Upper lobe of left lung (tissue), 6 donors: Measurements from ENCODE around the gene NFATC2. TPM values are rescaled to one million over a fixed set of nuclear protein-coding genes. Genes with fewer than 3 reads are reported as not detected.
"Not testable (repeated sequence)": the region's sequence is repeated elsewhere in the genome, so short reads cannot be mapped to it uniquely, and the experiment has no call there.

Experiments
- ATAC-seq, 2 donors: fragments of 200-7000 bp; cut with Tn5 transposase; one replicate each; pipeline ENCODE4 v1.9.1; 2022; ENCODE audit warnings: mild to moderate bottlenecking in 2 of 2, moderate library complexity in 2 of 2; ENCODE audit not compliant: low FRiP score in 2 of 2
- DNase-seq, 2 donors: peaks; one replicate each; pipeline ENCODE4 v3.0.0-alpha.2; 2019 to 2020
- H3K27ac ChIP-seq, 4 donors: fragments of 200-600 bp; sonication (generic); one replicate each; pipeline ENCODE4 v1.5.1; 2016 to 2019
- H3K27me3 ChIP-seq, 4 donors: fragments of 200-600 bp; sonication (generic); one replicate each; pipeline ENCODE4 v1.5.1; 2017 to 2019
- H3K36me3 ChIP-seq, 4 donors: fragments of 200-600 bp; sonication (generic); one replicate each; pipeline ENCODE4 v1.5.1; 2016 to 2019
- H3K4me1 ChIP-seq, 4 donors: fragments of 200-600 bp; sonication (generic); one replicate each; pipeline ENCODE4 v1.5.1; 2018 to 2019
- H3K4me3 ChIP-seq, 4 donors: fragments of 200-600 bp; sonication (generic); one replicate each; pipeline ENCODE4 v1.5.1; 2017 to 2019; ENCODE audit warnings: mild to moderate bottlenecking in 2 of 4, moderate library complexity in 1 of 4
- H3K9me3 ChIP-seq, 4 donors: fragments of 200-600 bp; sonication (generic); one replicate each; pipeline ENCODE4 v1.5.1; 2018 to 2019
- EP300 ChIP-seq, 4 donors: sonication (generic); formaldehyde crosslinking; IDR thresholded peaks; one replicate each; pipeline ENCODE4 v1.5.1; 2017; ENCODE audit warnings: antibody characterized with exemption in 4 of 4, control low read depth in 2 of 4
- POLR2A ChIP-seq, 4 donors: fragments of 450-650 bp; IDR thresholded peaks; one replicate each; pipeline ENCODE4 v1.5.1; 2016 to 2017; ENCODE audit warnings: antibody characterized with exemption in 4 of 4, mild to moderate bottlenecking in 2 of 4
- POLR2AphosphoS5 ChIP-seq, 2 donors: sonication (generic); formaldehyde crosslinking; IDR thresholded peaks; one replicate each; pipeline ENCODE4 v1.5.1; 2017; ENCODE audit warnings: antibody characterized with exemption in 2 of 2
- WGBS, 2 donors: methylation state at CpG; one replicate each; pipeline ENCODE4 v1.1.5; 2017 to 2018; 5-methylcytosine and 5-hydroxymethylcytosine counted together
- total RNA-seq, 6 donors: library from RNA; depleted of rRNA in 4 of 6; stranded (reverse); fragments of >200 nt in 4 of 6; gene quantifications; one replicate each; pipeline versions ENCODE4 v1.1.0 to v1.2.1, GENCODE V29; 2016 to 2021
- TF ChIP-seq, protein P1 (sequence below), 6 experiments: fragments of 450-650 bp in 4 of 6; fragments of 200-600 bp in 2 of 6; sonication (generic) in 2 of 6; IDR thresholded peaks; one replicate each; pipeline ENCODE4 v1.5.1; 2016 to 2019; ENCODE audit warnings: antibody characterized with exemption in 6 of 6
- donor health status: DM: no; HTN: no; CAD: no; lungs with moderate emphysema.
- donor health status: DM: no; HTN: yes; CAD: no; lungs with severe emphysema.

NFATC2 gene
- total RNA-seq, 6 donors from 2014 or later: 5.1 to 28.1 (median 7.6) TPM

DNA sequence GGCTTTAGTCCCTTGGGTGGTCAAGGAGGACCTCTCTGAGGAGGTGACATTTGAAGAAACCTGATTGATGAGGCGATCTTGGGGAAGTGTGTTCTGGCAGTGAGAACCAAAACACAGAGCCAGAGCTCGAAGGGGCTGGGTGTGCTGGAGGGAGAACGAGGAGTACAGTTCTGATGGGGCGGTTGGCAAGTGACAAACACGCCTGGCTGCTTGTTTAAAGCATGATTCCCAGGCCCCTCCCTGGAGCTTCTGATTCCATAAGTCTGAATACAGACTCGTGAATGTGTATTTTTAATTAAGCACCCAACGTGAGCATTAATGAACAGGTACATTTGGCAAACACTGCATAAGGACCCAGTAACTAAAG is 886 bp upstream of the NFATC2 start:
- Histone ChIP-seq H3K27ac (no peak overlapping the region), H3K4me3 (no peak overlapping the region), H3K36me3 (no peaks in the 10 kb centered on the region), H3K4me1 (peaks cover 19 to 28% (median 25%) of the 10 kb centered on the region in 4 donors), H3K27me3 (peaks cover 0 to 2% (median 0%) of the 10 kb centered on the region in 4 donors), H3K9me3 (no peaks in the 10 kb centered on the region)
- DNase-seq (no peak), ATAC-seq (no peak)
- WGBS, 2 donors: 56 to 57% methylated on average over 7 of the region's 7 CpGs
- TF ChIP-seq POLR2A (IDR thresholded peaks at IDR 0.05): no peak
- no peak for TF ChIP-seq POLR2AphosphoS5 (IDR thresholded peaks at IDR 0.05)
- TF ChIP-seq EP300 (IDR thresholded peaks at IDR 0.05): no peak
- TF ChIP-seq, protein P1, sequence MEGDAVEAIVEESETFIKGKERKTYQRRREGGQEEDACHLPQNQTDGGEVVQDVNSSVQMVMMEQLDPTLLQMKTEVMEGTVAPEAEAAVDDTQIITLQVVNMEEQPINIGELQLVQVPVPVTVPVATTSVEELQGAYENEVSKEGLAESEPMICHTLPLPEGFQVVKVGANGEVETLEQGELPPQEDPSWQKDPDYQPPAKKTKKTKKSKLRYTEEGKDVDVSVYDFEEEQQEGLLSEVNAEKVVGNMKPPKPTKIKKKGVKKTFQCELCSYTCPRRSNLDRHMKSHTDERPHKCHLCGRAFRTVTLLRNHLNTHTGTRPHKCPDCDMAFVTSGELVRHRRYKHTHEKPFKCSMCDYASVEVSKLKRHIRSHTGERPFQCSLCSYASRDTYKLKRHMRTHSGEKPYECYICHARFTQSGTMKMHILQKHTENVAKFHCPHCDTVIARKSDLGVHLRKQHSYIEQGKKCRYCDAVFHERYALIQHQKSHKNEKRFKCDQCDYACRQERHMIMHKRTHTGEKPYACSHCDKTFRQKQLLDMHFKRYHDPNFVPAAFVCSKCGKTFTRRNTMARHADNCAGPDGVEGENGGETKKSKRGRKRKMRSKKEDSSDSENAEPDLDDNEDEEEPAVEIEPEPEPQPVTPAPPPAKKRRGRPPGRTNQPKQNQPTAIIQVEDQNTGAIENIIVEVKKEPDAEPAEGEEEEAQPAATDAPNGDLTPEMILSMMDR (IDR thresholded peaks at IDR 0.05): no peak

DNA sequence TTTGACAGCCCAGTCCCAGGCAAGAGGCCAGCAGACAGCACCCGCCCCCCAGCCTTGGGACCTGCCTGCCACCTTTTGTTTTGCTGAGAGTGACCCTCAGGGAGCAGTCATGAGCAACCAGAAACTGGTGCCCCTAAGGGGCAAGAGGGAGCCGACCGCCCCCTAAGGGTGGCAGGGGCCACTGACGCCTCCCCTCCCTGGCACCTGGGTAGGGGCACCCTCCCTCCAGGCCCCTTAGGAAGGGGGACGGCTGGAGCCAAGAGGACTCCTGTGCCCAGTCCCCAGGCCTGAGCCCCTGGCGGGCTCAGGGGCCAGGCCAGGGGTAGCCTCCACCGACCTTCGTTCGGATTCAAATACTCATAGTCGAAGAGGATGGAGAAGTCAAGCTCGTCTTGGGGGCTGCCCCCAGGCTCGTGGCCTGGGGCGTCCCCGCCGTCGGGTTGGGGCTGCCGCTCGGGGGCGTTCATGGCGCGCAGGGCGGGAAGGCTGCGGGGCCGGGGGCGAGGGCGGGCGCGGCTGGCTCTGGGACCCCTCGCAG is 417 bp downstream of the NFATC2 start:
- peak; percentile 35 to 44 for ATAC-seq
- DNase-seq: peak in 1 of 2 donors; percentile 26
- no peaks in the 10 kb centered on the region for H3K9me3 ChIP-seq
- H3K27me3 ChIP-seq: peaks cover 0 to 2% (median 0%) of the 10 kb centered on the region in 4 donors
- 28 to 29% methylated on average over 3 to 4 of the region's 29 CpGs for WGBS, 2 donors
- peak overlapping the region; percentile 60 to 79 (median 66) for H3K27ac ChIP-seq
- peak overlapping the region; percentile 15 to 62 (median 58) for H3K4me3 ChIP-seq
- H3K4me1 ChIP-seq: peaks cover 19 to 28% (median 25%) of the 10 kb centered on the region in 4 donors
- H3K36me3 ChIP-seq: no peaks in the 10 kb centered on the region
- TF ChIP-seq EP300 (IDR thresholded peaks at IDR 0.05) (no peak), POLR2A (IDR thresholded peaks at IDR 0.05) (no peak), POLR2AphosphoS5 (IDR thresholded peaks at IDR 0.05) (no peak)
- TF ChIP-seq, protein P1 (IDR thresholded peaks at IDR 0.05): peak in 3 of 6 experiments; percentile 19 to 28 (median 24)

DNA sequence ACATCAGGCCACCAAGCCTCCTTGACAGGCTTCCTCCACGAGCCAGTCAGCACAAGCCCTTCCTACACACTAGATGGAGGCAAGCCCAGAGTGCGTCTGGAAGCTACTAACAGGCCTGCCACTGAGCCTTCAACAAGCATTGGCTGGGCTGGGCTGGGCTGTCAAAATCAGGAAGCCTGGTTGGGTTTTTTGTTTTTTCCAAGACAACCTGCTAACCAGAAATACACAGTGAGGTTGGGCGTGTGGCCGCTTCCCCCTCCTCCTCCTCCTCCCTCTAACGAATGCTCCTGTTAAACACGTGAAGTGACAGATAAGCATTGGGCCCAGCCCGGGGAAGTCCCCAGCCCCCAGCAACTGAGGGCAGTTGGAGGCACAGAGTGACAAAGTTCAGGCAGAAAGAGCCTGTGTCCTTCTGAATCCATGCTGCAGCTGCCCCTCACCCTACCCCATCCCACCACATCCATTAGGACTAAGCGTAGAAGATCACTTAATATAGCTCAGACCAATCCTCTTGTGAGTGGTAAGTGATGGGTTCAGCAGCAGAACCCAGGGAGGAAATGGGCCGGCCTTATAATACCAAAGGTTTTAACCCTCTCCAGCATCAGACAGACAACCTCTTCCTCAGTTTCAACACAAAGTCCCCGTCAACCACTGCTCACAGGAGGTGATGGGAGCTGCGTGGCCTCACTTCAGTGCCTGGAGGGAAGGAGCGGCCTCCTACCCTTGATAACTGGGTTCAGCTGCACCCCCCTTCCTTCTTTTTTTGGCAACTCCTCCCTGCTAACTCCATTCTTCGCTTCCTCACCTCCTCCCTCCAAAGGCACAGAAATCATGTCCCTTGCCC is 1.1 kb downstream of the NFATC2 start:
- H3K27ac ChIP-seq: peak overlapping the region; percentile 60 to 79 (median 66)
- 6 to 14% methylated on average over 13 of the region's 13 CpGs for WGBS, 2 donors
- TF ChIP-seq, protein P1 (IDR thresholded peaks at IDR 0.05): no peak
- TF ChIP-seq EP300 (IDR thresholded peaks at IDR 0.05) (no peak), POLR2A (IDR thresholded peaks at IDR 0.05) (no peak), POLR2AphosphoS5 (IDR thresholded peaks at IDR 0.05) (no peak)
- H3K27me3 ChIP-seq: peaks cover 0 to 2% (median 0%) of the 10 kb centered on the region in 4 donors
- DNase-seq (peak in 1 of 2 donors; percentile 71), ATAC-seq (peak; percentile 73 to 74)
- no peaks in the 10 kb centered on the region for H3K9me3 ChIP-seq
- H3K4me1 ChIP-seq: peaks cover 19 to 28% (median 25%) of the 10 kb centered on the region in 4 donors
- H3K4me3 ChIP-seq: peak overlapping the region in 3 of 4 donors; percentile 55 to 62 (median 62)
- H3K36me3 ChIP-seq: no peaks in the 10 kb centered on the region

DNA sequence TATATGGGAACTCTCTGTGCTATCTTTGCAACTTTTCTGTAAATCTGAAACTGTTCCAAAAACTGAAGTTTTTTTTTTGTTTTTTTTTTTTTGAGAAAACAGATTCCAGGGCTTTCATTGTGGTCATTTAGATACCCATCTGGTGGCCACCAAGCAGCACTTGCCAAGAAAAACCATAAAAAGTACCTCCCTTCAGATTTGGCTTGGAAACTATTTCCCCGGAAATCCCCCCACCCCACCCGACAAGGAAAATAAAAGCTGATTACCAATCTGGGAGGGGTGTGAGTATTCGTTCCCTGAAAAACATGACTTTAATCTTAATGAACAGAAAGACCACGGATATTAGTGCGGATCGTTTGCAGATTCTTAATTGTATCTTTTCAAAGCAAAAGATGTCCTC is 1.9 kb downstream of the NFATC2 start:
- 42 to 45% methylated on average over 6 of the region's 6 CpGs for WGBS, 2 donors
- Histone ChIP-seq H3K36me3 (no peaks in the 10 kb centered on the region), H3K27me3 (peaks cover 0 to 2% (median 0%) of the 10 kb centered on the region in 4 donors), H3K4me3 (peak overlapping the region in 1 of 4 donors; percentile 62), H3K9me3 (no peaks in the 10 kb centered on the region), H3K4me1 (peaks cover 19 to 31% (median 25%) of the 10 kb centered on the region in 4 donors), H3K27ac (peak overlapping the region in 3 of 4 donors; percentile 60 to 79 (median 65))
- TF ChIP-seq POLR2A (IDR thresholded peaks at IDR 0.05) (no peak), EP300 (IDR thresholded peaks at IDR 0.05) (no peak), POLR2AphosphoS5 (IDR thresholded peaks at IDR 0.05) (no peak)
- DNase-seq: no peak
- no peak for ATAC-seq

DNA sequence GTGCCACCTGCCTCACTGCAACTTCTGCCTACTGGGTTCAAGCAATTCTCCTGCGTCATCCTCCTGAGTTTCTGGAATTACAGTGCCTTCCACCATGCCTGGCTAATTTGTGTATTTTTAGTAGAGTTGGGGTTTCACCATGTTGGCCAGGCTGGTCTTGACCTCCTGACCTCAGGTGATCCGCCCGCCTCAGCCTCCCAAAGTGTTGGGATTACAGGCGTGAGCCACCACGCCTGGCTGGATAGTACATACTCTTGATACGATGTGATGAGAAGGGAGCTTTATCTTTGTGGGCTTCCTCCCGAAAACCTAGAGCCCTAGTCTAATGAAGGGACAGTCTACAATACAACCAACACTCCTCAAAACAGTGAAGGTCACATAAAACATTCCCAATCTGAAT is 2.4 kb downstream of the NFATC2 start:
- not testable (repeated sequence) for H3K4me3 ChIP-seq, DNase-seq, H3K27me3 ChIP-seq, H3K27ac ChIP-seq, H3K36me3 ChIP-seq, ATAC-seq, H3K9me3 ChIP-seq
- WGBS, 2 donors: 74 to 91% methylated on average over 3 to 7 of the region's 7 CpGs
- peaks cover 19 to 33% (median 25%) of the 10 kb centered on the region in 4 donors for H3K4me1 ChIP-seq
